Neuron (in vitro differentiated cells): ENCODE data around the gene CAMK1G.

ENCODE experiments used
- H2AFZ ChIP-seq: one replicate; pipeline ENCODE4 v1.6.1; 2013; ENCODE audit warnings: low read depth, mild to moderate bottlenecking, inconsistent platforms, low read length, moderate library complexity
- H3K27me3 ChIP-seq: one replicate; pipeline ENCODE4 v1.6.1; 2013; ENCODE audit warnings: low read length; ENCODE audit not compliant: insufficient read depth
- H3K36me3 ChIP-seq: one replicate; pipeline ENCODE4 v1.6.1; 2013; ENCODE audit warnings: low read length; ENCODE audit not compliant: insufficient read depth
- H3K4me1 ChIP-seq: one replicate; pipeline ENCODE4 v1.6.1; 2013; ENCODE audit warnings: low read length; ENCODE audit not compliant: insufficient read depth
- H3K4me3 ChIP-seq: 2 replicates; pipeline ENCODE4 v1.5.1; 2013; ENCODE audit warnings: mild to moderate bottlenecking, low read length, moderate library complexity
- H3K9me3 ChIP-seq: one replicate; pipeline ENCODE4 v1.6.1; 2013; ENCODE audit warnings: low read length

The CAMK1G gene

DNA sequence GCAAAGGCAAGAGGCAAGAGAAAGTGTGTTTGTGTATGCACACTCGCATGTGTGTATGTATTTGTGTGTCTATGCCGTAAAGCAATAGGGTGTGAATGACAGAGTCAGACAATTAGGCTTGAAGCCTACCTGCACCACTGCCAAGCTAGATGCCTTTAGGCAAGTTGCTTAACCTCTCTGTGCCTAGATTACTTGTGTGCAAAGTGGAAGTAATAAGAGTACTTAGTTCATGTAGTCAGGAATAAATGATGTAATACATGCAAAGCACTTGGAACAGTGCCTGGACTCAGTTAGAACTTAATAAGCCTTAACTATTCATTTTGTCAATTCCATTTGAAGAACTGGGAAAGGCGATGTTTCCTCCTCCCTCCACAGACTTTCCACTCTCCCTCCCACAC is 37.0 kb downstream of the CAMK1G start:
- Histone ChIP-seq H3K36me3 (no peaks in the 10 kb centered on the region), H3K4me1 (peaks cover 5% of the 10 kb centered on the region), H3K27me3 (peaks cover 2% of the 10 kb centered on the region), H3K9me3 (no peaks in the 10 kb centered on the region), H2AFZ (no peak overlapping the region), H3K4me3 (no peak overlapping the region)

- Histone ChIP-seq H3K4me1 (peaks cover 5% of the 10 kb centered on the region), H3K27me3 (peaks cover 2% of the 10 kb centered on the region), H3K36me3 (no peaks in the 10 kb centered on the region), H2AFZ (no peak overlapping the region), H3K9me3 (no peaks in the 10 kb centered on the region), H3K4me3 (no peak overlapping the region)
Observed at GRCh38 chr1:209621286-209621685, 37.8 kb downstream of the CAMK1G start.

DNA sequence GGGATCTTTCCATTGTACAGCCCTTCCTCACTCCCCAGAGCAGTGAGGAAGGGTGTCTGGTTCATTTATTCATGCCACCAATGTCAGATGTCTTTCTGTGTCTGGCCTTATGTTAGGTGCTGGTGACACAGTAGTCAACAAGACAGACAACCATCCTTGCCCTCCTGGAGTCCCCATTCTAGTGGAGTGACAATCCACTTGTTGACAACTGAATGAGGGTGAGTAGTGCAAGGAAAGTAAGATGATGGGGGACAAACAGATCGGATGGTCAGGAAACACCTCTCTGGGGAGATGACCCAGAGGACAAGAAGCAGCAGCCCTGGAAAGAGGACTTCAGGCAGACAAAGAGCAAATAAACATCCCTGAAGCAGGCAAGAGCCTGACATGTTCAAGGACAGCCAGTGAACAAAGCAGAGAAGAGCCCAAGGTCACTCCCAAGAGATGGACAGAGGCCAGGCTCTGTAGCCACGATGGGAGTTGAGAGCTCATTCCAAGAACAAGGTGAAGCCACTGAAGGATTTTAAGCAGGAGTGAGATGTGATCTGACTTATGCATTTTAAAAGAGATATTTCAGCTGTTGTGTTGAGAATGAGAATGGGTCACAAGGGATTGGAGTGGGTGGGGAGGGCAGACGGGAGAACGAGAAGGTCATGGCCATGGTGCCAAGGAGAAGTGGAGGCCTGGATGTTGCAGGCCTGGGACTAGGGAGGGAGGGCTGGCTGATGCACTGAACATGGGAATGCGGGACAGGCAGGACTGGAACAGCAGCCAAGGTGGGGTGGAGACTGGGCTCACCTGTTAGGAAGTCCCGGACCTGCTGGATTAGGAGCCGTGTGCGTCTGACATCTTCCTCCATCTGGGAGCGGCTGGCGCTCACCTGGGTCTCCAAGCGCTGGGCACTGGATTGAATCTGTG is 38.5 kb downstream of the CAMK1G start:
- no peak overlapping the region for H2AFZ ChIP-seq
- H3K27me3 ChIP-seq = peaks cover 2% of the 10 kb centered on the region
- no peak overlapping the region for H3K4me3 ChIP-seq
- no peaks in the 10 kb centered on the region for H3K36me3 ChIP-seq
- H3K9me3 ChIP-seq = no peaks in the 10 kb centered on the region
- peaks cover 5% of the 10 kb centered on the region for H3K4me1 ChIP-seq

GRCh38 chr1:209622841-209623829 is 39.6 kb downstream of the CAMK1G start:
- Histone ChIP-seq H3K36me3 (no peaks in the 10 kb centered on the region), H3K9me3 (no peaks in the 10 kb centered on the region), H3K4me3 (no peak overlapping the region), H3K4me1 (peaks cover 5% of the 10 kb centered on the region), H2AFZ (no peak overlapping the region), H3K27me3 (peaks cover 2% of the 10 kb centered on the region)

- Histone ChIP-seq H3K4me3 (no peak overlapping the region), H2AFZ (no peak overlapping the region), H3K4me1 (peaks cover 5% of the 10 kb centered on the region), H3K36me3 (no peaks in the 10 kb centered on the region), H3K27me3 (peaks cover 2% of the 10 kb centered on the region), H3K9me3 (no peaks in the 10 kb centered on the region)
Observed at GRCh38 chr1:209624558-209625549, 41.3 kb downstream of the CAMK1G start.

GRCh38 chr1:209625791-209626285 is 42.3 kb downstream of the CAMK1G start:
- peaks cover 5% of the 10 kb centered on the region for H3K4me1 ChIP-seq
- no peaks in the 10 kb centered on the region for H3K36me3 ChIP-seq
- no peak overlapping the region for H3K4me3 ChIP-seq
- no peak overlapping the region for H2AFZ ChIP-seq
- H3K9me3 ChIP-seq = no peaks in the 10 kb centered on the region
- peaks cover 2% of the 10 kb centered on the region for H3K27me3 ChIP-seq

DNA sequence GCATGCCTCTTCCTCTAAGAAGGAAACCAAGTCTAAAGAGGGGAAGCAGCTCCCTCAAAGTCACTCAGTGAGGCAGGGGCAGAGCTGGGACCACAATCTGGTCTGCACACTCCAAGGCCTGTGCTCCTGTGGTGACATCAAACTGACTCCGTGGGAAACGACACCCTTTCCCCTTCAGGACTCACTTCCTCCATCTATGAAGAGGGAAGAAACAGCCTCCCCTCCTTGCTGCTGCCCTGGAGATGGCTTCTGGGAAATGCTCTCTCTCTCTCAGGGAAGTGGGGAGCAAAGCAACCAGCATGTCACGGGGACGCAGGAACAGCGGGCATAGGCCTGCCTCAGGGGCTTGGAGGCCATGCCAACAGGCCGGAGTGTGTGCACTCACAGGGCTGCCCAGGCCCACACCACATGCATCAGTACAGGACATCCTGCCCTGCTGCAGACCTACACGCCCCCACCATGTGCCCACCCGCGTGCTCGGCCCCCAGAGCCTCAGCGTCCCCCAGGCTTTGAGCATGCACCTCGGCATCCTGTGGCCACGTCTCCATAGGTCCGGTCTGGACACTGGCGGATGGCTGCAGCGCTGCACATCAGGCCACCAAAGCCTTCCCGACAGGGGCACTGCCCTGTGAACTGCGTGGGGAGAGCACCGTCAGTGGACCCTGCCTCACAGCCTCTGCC is 43.0 kb downstream of the CAMK1G start:
- Histone ChIP-seq H3K4me1 (peaks cover 5% of the 10 kb centered on the region), H3K36me3 (no peaks in the 10 kb centered on the region), H3K4me3 (no peak overlapping the region), H3K9me3 (no peaks in the 10 kb centered on the region), H3K27me3 (peaks cover 2% of the 10 kb centered on the region), H2AFZ (no peak overlapping the region)

- Histone ChIP-seq H3K36me3 (no peaks in the 10 kb centered on the region), H3K4me1 (peaks cover 5% of the 10 kb centered on the region), H3K4me3 (no peak overlapping the region), H2AFZ (no peak overlapping the region), H3K9me3 (no peaks in the 10 kb centered on the region), H3K27me3 (peaks cover 2% of the 10 kb centered on the region)
Observed at GRCh38 chr1:209627027-209627731, 43.7 kb downstream of the CAMK1G start.

GRCh38 chr1:209627732-209628196 is 44.2 kb downstream of the CAMK1G start:
- H3K4me1 ChIP-seq = peaks cover 5% of the 10 kb centered on the region
- H3K36me3 ChIP-seq = no peaks in the 10 kb centered on the region
- H3K4me3 ChIP-seq = no peak overlapping the region
- H3K9me3 ChIP-seq = no peaks in the 10 kb centered on the region
- peaks cover 2% of the 10 kb centered on the region for H3K27me3 ChIP-seq
- no peak overlapping the region for H2AFZ ChIP-seq

- Histone ChIP-seq H3K9me3 (no peaks in the 10 kb centered on the region), H3K36me3 (no peaks in the 10 kb centered on the region), H2AFZ (no peak overlapping the region)
Observed at GRCh38 chr1:209628618-209629299, 45.2 kb downstream of the CAMK1G start.

More at GRCh38 chr1:209628618-209629299, 45.2 kb downstream of the CAMK1G start:
- Histone ChIP-seq H3K4me1 (no peaks in the 10 kb centered on the region), H3K4me3 (no peak overlapping the region), H3K27me3 (peaks cover 2% of the 10 kb centered on the region)
